Measurements from ENCODE around the gene PRR9.

Gene PRR9

DNA sequence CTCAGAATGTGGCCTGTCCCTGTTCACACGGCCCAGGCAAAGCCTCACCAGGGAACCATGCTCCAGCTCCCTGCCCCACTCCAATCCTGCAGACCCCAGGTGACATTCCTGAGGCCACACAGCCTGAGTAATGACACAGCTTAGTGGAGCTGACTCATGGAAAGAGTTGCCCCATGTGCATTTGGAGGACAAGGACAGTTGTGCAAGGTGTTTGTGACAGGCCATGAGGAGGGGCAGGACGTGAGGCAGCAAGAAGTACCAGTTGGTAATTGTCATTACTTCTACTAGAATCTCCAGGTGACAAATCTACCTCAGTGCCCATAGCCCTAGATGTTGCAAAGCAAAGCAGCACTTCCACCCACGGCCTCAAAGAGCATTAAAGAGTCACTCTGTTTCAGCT, 15.2 kb downstream of the PRR9 start:
- no peak for DNase-seq (ENCODE audit: low spot score)
- H3K27me3 ChIP-seq (ENCODE audit: control insufficient read depth in 3 of 3, insufficient read depth in 3 of 3, low read depth in 1 of 3, low read length in 3 of 3): no peaks in the 10 kb centered on the region
- H3K36me3 ChIP-seq (replicated peaks in 1 of 2; ENCODE audit: control insufficient read depth in 2 of 2, insufficient read depth in 2 of 2, low read length in 2 of 2): no peaks in the 10 kb centered on the region
- H3K4me1 ChIP-seq (ENCODE audit: control insufficient read depth in 2 of 2, insufficient read depth in 1 of 2, low read depth in 1 of 2, low read length in 2 of 2): no peaks in the 10 kb centered on the region
- no peaks in the 10 kb centered on the region for H3K79me1 ChIP-seq (ENCODE audit: low read depth, low read length)
- no peak overlapping the region for H2BK12ac ChIP-seq (ENCODE audit: low read length)
- no peak overlapping the region for H2AK5ac ChIP-seq (ENCODE audit: low read depth, low read length)
- no peak overlapping the region for H3K14ac ChIP-seq (ENCODE audit: low read length)
- no peak overlapping the region for H3K4ac ChIP-seq (ENCODE audit: low read length)
- no CpG with 5 or more reads among the region's 3 CpGs for WGBS, 2 donors (ENCODE audit: extremely low coverage in 2 of 2, insufficient read length in 2 of 2, insufficient replicate concordance in 1 of 2)
- no peak overlapping the region for H3K4me3 ChIP-seq (ENCODE audit: low read length in 2 of 2)
- H3K27ac ChIP-seq (replicated peaks; ENCODE audit: low read length): no peak overlapping the region
- no peak overlapping the region for H3K18ac ChIP-seq (ENCODE audit: low read length)
- no peak overlapping the region for H2BK5ac ChIP-seq (ENCODE audit: low read length)
- no peak overlapping the region for H3K9ac ChIP-seq (ENCODE audit: low read depth, low read length, poor library complexity)
- no peak overlapping the region for H3K23ac ChIP-seq (ENCODE audit: low read depth, low read length, poor library complexity)
- no peak overlapping the region for H2BK120ac ChIP-seq (ENCODE audit: low read depth, low read length)
- no peaks in the 10 kb centered on the region for H3K9me3 ChIP-seq (replicated peaks in 1 of 2; ENCODE audit: control insufficient read depth in 2 of 2, insufficient read depth in 1 of 2, low read depth in 1 of 2, low read length in 2 of 2)
- no peak overlapping the region for H4K91ac ChIP-seq (ENCODE audit: low read depth, low read length, poor library complexity)
- H3K4me2 ChIP-seq (ENCODE audit: insufficient read depth, low read length, poor library complexity, severe bottlenecking): no peak overlapping the region
- no peak overlapping the region for H2BK15ac ChIP-seq (ENCODE audit: low read length)
- H2AFZ ChIP-seq (ENCODE audit: low read length): no peak overlapping the region
- H4K8ac ChIP-seq (ENCODE audit: low read depth, low read length): no peak overlapping the region

DNA sequence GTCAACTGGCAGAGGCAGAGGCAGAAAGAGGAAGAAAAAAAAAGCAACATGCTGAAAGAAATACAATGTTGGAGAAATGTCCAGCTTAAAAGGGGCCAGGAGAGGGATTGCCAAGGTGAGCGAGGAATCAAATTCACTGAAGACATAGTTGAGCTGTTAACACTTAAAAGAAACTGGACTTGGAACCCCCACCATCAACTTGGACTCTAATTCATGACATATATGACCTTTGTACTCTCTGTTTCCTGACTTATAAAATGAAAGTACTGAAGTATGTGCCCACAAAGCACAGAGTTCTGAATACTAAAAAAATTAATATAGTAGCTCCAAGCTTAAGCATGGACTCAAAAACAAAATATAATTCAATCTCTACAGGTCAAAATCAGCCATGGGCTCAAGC, 16.1 kb downstream of the PRR9 start:
- no peak overlapping the region for H3K9ac ChIP-seq (ENCODE audit: low read depth, low read length, poor library complexity)
- no CpG with 5 or more reads among the region's 1 CpG for whole genome bisulfite sequencing, 2 donors (ENCODE audit: extremely low coverage in 2 of 2, insufficient read length in 2 of 2, insufficient replicate concordance in 1 of 2)
- H2BK120ac ChIP-seq (ENCODE audit: low read depth, low read length): no peak overlapping the region

GRCh38 chr1:153238527-153238926, 21.1 kb downstream of the PRR9 start:
- H3K4me2 ChIP-seq (ENCODE audit: insufficient read depth, low read length, poor library complexity, severe bottlenecking): no peak overlapping the region
- H3K9ac ChIP-seq (ENCODE audit: low read depth, low read length, poor library complexity): no peak overlapping the region
- no peak overlapping the region for H3K18ac ChIP-seq (ENCODE audit: low read length)
- no peak overlapping the region for H3K14ac ChIP-seq (ENCODE audit: low read length)
- H3K9me3 ChIP-seq (replicated peaks in 1 of 2; ENCODE audit: control insufficient read depth in 2 of 2, insufficient read depth in 1 of 2, low read depth in 1 of 2, low read length in 2 of 2): peaks cover 0 to 2% of the 10 kb centered on the region in 2 donors
- H2BK12ac ChIP-seq (ENCODE audit: low read length): no peak overlapping the region
- DNase-seq (ENCODE audit: low spot score): no peak
- H3K4me3 ChIP-seq (ENCODE audit: low read length in 2 of 2): no peak overlapping the region
- H3K23ac ChIP-seq (ENCODE audit: low read depth, low read length, poor library complexity): no peak overlapping the region
- WGBS, 2 donors (ENCODE audit: extremely low coverage in 2 of 2, insufficient read length in 2 of 2, insufficient replicate concordance in 1 of 2): no CpG with 5 or more reads among the region's 2 CpGs
- no peak overlapping the region for H4K91ac ChIP-seq (ENCODE audit: low read depth, low read length, poor library complexity)
- no peak overlapping the region for H2BK120ac ChIP-seq (ENCODE audit: low read depth, low read length)
- no peaks in the 10 kb centered on the region for H3K4me1 ChIP-seq (ENCODE audit: control insufficient read depth in 2 of 2, insufficient read depth in 1 of 2, low read depth in 1 of 2, low read length in 2 of 2)
- no peak overlapping the region for H2BK5ac ChIP-seq (ENCODE audit: low read length)
- H3K27ac ChIP-seq (replicated peaks; ENCODE audit: low read length): no peak overlapping the region
- no peaks in the 10 kb centered on the region for H3K27me3 ChIP-seq (ENCODE audit: control insufficient read depth in 3 of 3, insufficient read depth in 3 of 3, low read depth in 1 of 3, low read length in 3 of 3)
- H2BK15ac ChIP-seq (ENCODE audit: low read length): no peak overlapping the region
- no peak overlapping the region for H4K8ac ChIP-seq (ENCODE audit: low read depth, low read length)
- H2AFZ ChIP-seq (ENCODE audit: low read length): no peak overlapping the region
- no peaks in the 10 kb centered on the region for H3K79me1 ChIP-seq (ENCODE audit: low read depth, low read length)
- H3K4ac ChIP-seq (ENCODE audit: low read length): no peak overlapping the region
- H3K36me3 ChIP-seq (replicated peaks in 1 of 2; ENCODE audit: control insufficient read depth in 2 of 2, insufficient read depth in 2 of 2, low read length in 2 of 2): no peaks in the 10 kb centered on the region
- no peak overlapping the region for H2AK5ac ChIP-seq (ENCODE audit: low read depth, low read length)

More for the DNA sequence above, 16.1 kb downstream of the PRR9 start:
- no peaks in the 10 kb centered on the region for H3K9me3 ChIP-seq (replicated peaks in 1 of 2; ENCODE audit: control insufficient read depth in 2 of 2, insufficient read depth in 1 of 2, low read depth in 1 of 2, low read length in 2 of 2)
- H4K91ac ChIP-seq (ENCODE audit: low read depth, low read length, poor library complexity): no peak overlapping the region
- H4K8ac ChIP-seq (ENCODE audit: low read depth, low read length): no peak overlapping the region
- H3K79me1 ChIP-seq (ENCODE audit: low read depth, low read length): no peaks in the 10 kb centered on the region
- no peak overlapping the region for H3K14ac ChIP-seq (ENCODE audit: low read length)
- H2BK5ac ChIP-seq (ENCODE audit: low read length): no peak overlapping the region
- DNase-seq (ENCODE audit: low spot score): no peak
- no peak overlapping the region for H2AFZ ChIP-seq (ENCODE audit: low read length)
- H3K27me3 ChIP-seq (ENCODE audit: control insufficient read depth in 3 of 3, insufficient read depth in 3 of 3, low read depth in 1 of 3, low read length in 3 of 3): no peaks in the 10 kb centered on the region
- no peak overlapping the region for H2AK5ac ChIP-seq (ENCODE audit: low read depth, low read length)
- no peak overlapping the region for H3K23ac ChIP-seq (ENCODE audit: low read depth, low read length, poor library complexity)
- H3K36me3 ChIP-seq (replicated peaks in 1 of 2; ENCODE audit: control insufficient read depth in 2 of 2, insufficient read depth in 2 of 2, low read length in 2 of 2): no peaks in the 10 kb centered on the region
- no peak overlapping the region for H3K4me2 ChIP-seq (ENCODE audit: insufficient read depth, low read length, poor library complexity, severe bottlenecking)
- no peak overlapping the region for H3K4me3 ChIP-seq (ENCODE audit: low read length in 2 of 2)
- H2BK12ac ChIP-seq (ENCODE audit: low read length): no peak overlapping the region
- H2BK15ac ChIP-seq (ENCODE audit: low read length): no peak overlapping the region
- no peaks in the 10 kb centered on the region for H3K4me1 ChIP-seq (ENCODE audit: control insufficient read depth in 2 of 2, insufficient read depth in 1 of 2, low read depth in 1 of 2, low read length in 2 of 2)
- H3K18ac ChIP-seq (ENCODE audit: low read length): no peak overlapping the region
- no peak overlapping the region for H3K4ac ChIP-seq (ENCODE audit: low read length)
- no peak overlapping the region for H3K27ac ChIP-seq (replicated peaks; ENCODE audit: low read length)

DNA sequence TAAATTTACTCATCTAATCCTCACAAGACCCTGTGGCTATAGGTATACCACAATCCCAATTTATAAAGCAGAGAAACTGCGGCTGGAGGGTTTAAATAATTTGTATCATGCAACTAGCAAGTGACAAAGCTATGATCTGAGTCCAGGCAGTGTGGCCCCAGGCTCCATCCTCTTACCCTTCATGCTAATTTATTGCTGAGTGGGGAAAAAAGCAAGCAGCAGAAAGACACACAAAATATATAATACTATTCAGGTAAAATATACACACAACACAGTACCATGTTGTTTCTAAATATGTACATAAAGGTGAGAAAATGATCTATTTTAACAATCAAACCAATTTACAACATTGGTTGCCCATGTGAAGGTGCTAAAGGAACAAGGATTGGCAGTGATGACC, 24.8 kb downstream of the PRR9 start:
- Histone ChIP-seq H3K9me3 (replicated peaks in 1 of 2; ENCODE audit: control insufficient read depth in 2 of 2, insufficient read depth in 1 of 2, low read depth in 1 of 2, low read length in 2 of 2) (peaks cover 0 to 2% of the 10 kb centered on the region in 2 donors), H3K23ac (ENCODE audit: low read depth, low read length, poor library complexity) (no peak overlapping the region), H3K27ac (replicated peaks; ENCODE audit: low read length) (no peak overlapping the region), H3K14ac (ENCODE audit: low read length) (no peak overlapping the region), H3K4me3 (ENCODE audit: low read length in 2 of 2) (no peak overlapping the region), H2AFZ (ENCODE audit: low read length) (no peak overlapping the region), H3K36me3 (replicated peaks in 1 of 2; ENCODE audit: control insufficient read depth in 2 of 2, insufficient read depth in 2 of 2, low read length in 2 of 2) (no peaks in the 10 kb centered on the region), H3K79me1 (ENCODE audit: low read depth, low read length) (no peaks in the 10 kb centered on the region), H2BK5ac (ENCODE audit: low read length) (no peak overlapping the region), H3K18ac (ENCODE audit: low read length) (no peak overlapping the region), H2AK5ac (ENCODE audit: low read depth, low read length) (no peak overlapping the region), H3K4me2 (ENCODE audit: insufficient read depth, low read length, poor library complexity, severe bottlenecking) (no peak overlapping the region), H3K9ac (ENCODE audit: low read depth, low read length, poor library complexity) (no peak overlapping the region), H2BK15ac (ENCODE audit: low read length) (no peak overlapping the region), H3K4me1 (ENCODE audit: control insufficient read depth in 2 of 2, insufficient read depth in 1 of 2, low read depth in 1 of 2, low read length in 2 of 2) (no peaks in the 10 kb centered on the region), H2BK12ac (ENCODE audit: low read length) (no peak overlapping the region), H3K27me3 (ENCODE audit: control insufficient read depth in 3 of 3, insufficient read depth in 3 of 3, low read depth in 1 of 3, low read length in 3 of 3) (no peaks in the 10 kb centered on the region), H4K8ac (ENCODE audit: low read depth, low read length) (no peak overlapping the region), H4K91ac (ENCODE audit: low read depth, low read length, poor library complexity) (no peak overlapping the region), H3K4ac (ENCODE audit: low read length) (no peak overlapping the region), H2BK120ac (ENCODE audit: low read depth, low read length) (no peak overlapping the region)
- no CpG with 5 or more reads among the region's 1 CpG for WGBS, 2 donors (ENCODE audit: extremely low coverage in 2 of 2, insufficient read length in 2 of 2, insufficient replicate concordance in 1 of 2)
- no peak for DNase-seq (ENCODE audit: low spot score)

Measured in neuronal stem cell (in vitro differentiated cells).